SK-N-DZ (cell line): ENCODE data around the gene ALDH1B1.

Source experiments
- DNase-seq: peaks from one replicate; pipeline ENCODE4 v3.0.0-alpha.2; 2015; ENCODE audit warnings: low spot score

The ALDH1B1 gene

GRCh38 chr9:38439291-38439915, 46.9 kb downstream of the ALDH1B1 start:
- no peak for DNase-seq

- DNase-seq: no peak
These were observed 47.4 kb downstream of the ALDH1B1 start for GRCh38 chr9:38439916-38440301.

- DNase-seq: no peak
These were observed 48.0 kb downstream of the ALDH1B1 start for GRCh38 chr9:38440516-38440915.

- no peak for DNase-seq
These were observed 49.0 kb downstream of the ALDH1B1 start for GRCh38 chr9:38441347-38442085.

- no peak for DNase-seq
These were observed 50.1 kb downstream of the ALDH1B1 start for GRCh38 chr9:38442473-38443096.

GRCh38 chr9:38443181-38443580, 50.7 kb downstream of the ALDH1B1 start:
- no peak for DNase-seq

GRCh38 chr9:38443597-38443996, 51.1 kb downstream of the ALDH1B1 start:
- DNase-seq: no peak

- no peak for DNase-seq
These were observed 52.9 kb downstream of the ALDH1B1 start for GRCh38 chr9:38445154-38446043.

GRCh38 chr9:38447703-38448102, 55.2 kb downstream of the ALDH1B1 start:
- DNase-seq: no peak
